Glomerular visceral epithelial cell (primary cell): ENCODE measurements around the gene PMS1.
"Not testable (repeated sequence)": the region's sequence is repeated elsewhere in the genome, so short reads cannot be mapped to it uniquely, and the experiment has no call there.

Experiments used
- DNase-seq: peaks from one replicate; pipeline ENCODE4 v3.0.0-alpha.2; 2016; ENCODE audit errors: extremely low spot score

The PMS1 gene

GRCh38 chr2:189865826-189866225 lies 81.6 kb downstream of the PMS1 start:
- DNase-seq: no peak

DNA sequence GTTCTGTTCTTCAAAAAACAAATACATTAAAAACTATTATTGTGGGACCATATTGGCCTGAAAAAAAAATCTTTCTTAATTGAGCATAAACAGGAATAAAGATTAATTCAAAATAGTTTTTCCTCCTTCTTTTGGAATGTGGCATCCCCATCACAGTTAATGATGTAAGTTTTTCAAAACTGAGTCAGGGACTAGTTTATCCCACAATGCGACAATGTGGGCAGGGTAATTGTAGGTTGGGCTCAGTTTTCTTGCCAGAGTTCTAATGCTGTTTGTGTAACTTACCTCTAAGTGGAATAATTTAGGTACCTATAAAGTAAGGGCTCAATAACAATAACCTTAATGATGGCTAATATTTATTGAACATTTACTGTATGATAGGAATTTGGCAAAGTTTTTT lies 82.0 kb downstream of the PMS1 start:
- DNase-seq: no peak

DNA sequence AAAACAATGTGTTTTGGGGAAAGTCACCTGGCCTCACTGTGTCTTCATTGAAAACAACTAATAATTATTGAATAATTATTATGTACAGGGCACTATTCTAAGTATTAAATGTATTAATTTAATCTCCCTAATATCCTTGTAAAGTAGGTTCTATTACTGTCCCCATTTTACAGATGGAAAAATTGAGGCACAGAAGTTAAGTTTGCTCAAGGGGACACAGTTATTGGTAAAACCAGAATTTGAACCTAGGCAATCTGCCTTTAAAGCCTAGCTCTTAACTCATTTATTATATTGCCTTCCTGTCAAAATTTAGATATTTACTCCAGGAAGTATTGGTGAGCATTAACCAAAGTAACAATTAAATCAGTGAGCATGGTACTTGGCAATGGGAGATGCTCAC lies 84.6 kb downstream of the PMS1 start:
- DNase-seq: no peak

- no peak for DNase-seq
These were observed 86.3 kb downstream of the PMS1 start for GRCh38 chr2:189870381-189871085.

DNA sequence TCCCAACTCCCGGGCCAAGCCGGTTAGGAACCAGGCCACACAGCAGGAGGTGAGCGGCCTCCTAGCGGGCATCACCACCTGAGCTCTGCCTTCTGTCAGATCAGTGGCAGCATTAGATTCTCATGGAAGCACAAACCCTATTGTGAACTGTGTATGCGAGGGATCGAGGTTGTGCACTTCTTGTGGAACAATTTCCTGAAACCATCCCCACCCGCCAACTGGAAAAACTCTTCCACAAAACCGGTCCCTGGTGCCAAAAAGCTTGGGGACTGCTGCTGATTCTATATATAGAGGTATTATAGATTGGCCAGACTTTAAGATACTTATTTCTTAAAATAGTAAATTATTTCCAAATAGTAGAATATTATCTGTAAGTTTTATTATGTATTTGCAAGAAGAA lies 89.4 kb downstream of the PMS1 start:
- DNase-seq: no peak

- peak; percentile 47 for DNase-seq
These were observed 90.5 kb downstream of the PMS1 start for GRCh38 chr2:189874586-189875320.

GRCh38 chr2:189876271-189876670 lies 92.0 kb downstream of the PMS1 start:
- DNase-seq: no peak

GRCh38 chr2:189879716-189880081 lies 95.4 kb downstream of the PMS1 start:
- no peak for DNase-seq

DNA sequence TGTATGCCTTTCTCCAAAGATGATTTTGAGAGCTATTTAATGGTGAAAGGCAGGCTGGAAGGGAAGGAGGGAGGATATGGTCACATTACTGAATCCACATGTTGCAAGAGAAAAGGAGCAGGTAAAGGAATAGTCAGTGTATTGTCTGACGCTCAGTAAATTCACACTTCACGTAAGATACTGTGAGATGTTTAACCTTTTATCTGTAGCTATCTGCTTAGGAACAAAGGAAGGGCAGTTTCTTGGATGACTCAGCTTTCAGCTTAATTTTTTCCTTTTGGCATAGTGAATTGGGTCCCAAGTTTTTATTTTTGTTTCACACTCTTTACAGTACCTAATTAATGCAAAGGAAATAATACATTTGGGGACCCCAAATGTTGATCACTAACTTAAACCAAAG lies 96.2 kb downstream of the PMS1 start:
- DNase-seq: no peak

- no peak for DNase-seq
These were observed 96.7 kb downstream of the PMS1 start for GRCh38 chr2:189880832-189881492.

GRCh38 chr2:189885368-189885767 lies 101.1 kb downstream of the PMS1 start:
- DNase-seq: no peak

DNA sequence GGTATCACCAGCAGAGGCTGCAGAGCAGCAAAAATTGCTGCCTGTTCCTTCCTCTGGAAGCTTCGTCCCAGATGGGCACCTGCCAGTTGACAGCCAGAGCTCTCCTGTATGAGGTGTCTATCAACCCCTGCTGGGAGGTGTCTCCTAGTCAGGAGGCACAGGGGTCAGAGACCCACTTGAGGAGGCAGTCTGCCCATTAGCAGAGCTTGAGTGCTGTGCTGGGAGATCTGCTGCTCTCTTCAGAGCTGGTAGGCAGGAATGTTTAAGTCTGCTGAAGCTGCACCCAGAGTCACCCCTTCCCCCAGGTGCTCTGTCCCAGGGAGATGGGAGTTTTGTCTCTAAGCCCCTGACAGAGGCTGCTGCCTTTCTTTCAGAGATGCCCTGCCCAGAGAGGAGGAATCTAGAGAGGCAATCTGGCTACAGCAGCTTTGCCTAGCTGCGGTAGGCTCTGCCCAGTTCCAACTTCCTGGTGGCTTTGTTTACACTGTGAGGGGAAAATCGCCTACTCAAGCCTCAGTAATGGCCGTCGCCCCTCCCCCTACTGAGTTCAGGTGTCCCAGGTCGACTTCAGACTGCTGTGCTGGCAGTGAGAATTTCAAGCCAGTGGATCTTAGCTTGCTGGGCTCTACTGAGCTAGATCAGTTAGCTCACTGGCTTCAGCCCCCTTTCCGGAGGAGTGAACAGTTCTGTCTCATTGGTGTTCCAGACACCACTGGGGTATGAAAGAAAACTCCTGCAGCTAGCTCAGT lies 108.5 kb downstream of the PMS1 start:
- DNase-seq: not testable (repeated sequence)

DNA sequence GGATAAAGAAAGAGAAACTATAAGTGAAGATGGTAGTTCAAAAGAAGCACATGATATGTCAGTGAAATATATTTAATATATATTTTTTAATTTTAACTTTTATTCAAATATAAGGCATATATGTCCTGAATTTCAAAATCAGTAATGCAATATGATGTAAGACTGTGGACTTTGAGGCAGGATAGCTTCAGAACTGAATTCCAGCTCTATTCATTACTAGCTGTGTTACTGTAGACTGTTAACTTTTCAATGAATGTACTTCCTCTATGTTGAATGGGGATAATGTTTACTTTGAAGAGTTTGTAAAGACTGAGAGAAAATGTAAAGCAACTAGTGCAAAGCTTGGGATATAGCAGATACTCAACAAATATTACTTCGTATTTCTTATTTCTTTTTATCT lies 112.6 kb downstream of the PMS1 start:
- DNase-seq: no peak

- DNase-seq: no peak
These were observed 114.9 kb downstream of the PMS1 start for GRCh38 chr2:189899101-189899500.

GRCh38 chr2:189900726-189901125 lies 116.5 kb downstream of the PMS1 start:
- DNase-seq: no peak

GRCh38 chr2:189901664-189902063 lies 117.4 kb downstream of the PMS1 start:
- DNase-seq: no peak

DNA sequence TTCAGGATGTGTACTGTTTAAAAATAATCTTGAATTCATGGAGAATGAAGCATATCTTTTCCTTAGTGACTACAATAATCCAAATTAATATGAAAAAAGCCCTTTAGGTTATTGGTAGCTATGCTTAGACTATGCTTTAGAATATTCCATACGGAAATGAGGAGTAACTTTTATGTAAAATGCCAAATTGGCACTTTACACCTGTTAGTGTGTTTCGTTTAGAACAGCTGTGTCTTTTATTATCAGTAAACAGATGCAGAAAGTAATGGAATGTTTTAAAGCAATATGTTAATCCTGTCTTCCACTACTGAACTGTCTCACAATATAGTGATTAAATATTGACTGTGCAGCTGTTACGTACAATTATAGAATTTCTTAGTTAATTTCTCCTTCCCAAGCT lies 129.6 kb downstream of the PMS1 start:
- no peak for DNase-seq

DNA sequence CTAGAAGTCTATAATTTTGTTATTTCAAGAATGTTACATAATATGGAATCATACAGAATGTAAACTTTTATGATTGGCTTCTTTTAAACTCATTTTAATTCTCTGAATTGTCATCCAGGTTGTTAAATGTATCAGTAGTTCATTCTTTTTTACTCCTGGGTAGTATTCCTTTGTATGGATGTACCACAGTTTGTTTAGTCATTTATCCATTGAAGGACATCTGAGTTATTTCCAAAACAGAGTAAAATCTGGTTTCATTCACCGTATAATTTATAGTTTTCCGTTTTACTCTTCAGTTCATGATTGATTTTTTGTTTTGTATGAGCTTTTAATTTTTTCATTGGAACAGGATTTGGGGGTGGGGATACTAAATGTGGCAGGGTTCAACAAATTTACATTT lies 132.4 kb downstream of the PMS1 start:
- no peak for DNase-seq
